Tibial nerve (tissue), 4 donors: ENCODE measurements around the gene RPS5.

Source experiments
- CTCF ChIP-seq, 5 experiments: fragments of 200-600 bp in 3 of 5; fragments of 450-650 bp in 2 of 5; sonication (generic) in 3 of 5; IDR thresholded peaks; one replicate each; pipeline ENCODE4 v1.5.1; 2016 to 2019; ENCODE audit warnings: antibody characterized with exemption in 5 of 5, mild to moderate bottlenecking in 3 of 5, moderate library complexity in 2 of 5
- EP300 ChIP-seq, 2 donors: sonication (generic); formaldehyde crosslinking; IDR thresholded peaks; one replicate each; pipeline ENCODE4 v1.6.1; 2017; ENCODE audit warnings: antibody characterized with exemption in 2 of 2, mild to moderate bottlenecking in 1 of 2
- POLR2A ChIP-seq, 2 donors: fragments of 450-650 bp; IDR thresholded peaks; one replicate each; pipeline ENCODE4 v1.6.1; 2017; ENCODE audit warnings: antibody characterized with exemption in 2 of 2, mild to moderate bottlenecking in 2 of 2, moderate library complexity in 2 of 2

DNA sequence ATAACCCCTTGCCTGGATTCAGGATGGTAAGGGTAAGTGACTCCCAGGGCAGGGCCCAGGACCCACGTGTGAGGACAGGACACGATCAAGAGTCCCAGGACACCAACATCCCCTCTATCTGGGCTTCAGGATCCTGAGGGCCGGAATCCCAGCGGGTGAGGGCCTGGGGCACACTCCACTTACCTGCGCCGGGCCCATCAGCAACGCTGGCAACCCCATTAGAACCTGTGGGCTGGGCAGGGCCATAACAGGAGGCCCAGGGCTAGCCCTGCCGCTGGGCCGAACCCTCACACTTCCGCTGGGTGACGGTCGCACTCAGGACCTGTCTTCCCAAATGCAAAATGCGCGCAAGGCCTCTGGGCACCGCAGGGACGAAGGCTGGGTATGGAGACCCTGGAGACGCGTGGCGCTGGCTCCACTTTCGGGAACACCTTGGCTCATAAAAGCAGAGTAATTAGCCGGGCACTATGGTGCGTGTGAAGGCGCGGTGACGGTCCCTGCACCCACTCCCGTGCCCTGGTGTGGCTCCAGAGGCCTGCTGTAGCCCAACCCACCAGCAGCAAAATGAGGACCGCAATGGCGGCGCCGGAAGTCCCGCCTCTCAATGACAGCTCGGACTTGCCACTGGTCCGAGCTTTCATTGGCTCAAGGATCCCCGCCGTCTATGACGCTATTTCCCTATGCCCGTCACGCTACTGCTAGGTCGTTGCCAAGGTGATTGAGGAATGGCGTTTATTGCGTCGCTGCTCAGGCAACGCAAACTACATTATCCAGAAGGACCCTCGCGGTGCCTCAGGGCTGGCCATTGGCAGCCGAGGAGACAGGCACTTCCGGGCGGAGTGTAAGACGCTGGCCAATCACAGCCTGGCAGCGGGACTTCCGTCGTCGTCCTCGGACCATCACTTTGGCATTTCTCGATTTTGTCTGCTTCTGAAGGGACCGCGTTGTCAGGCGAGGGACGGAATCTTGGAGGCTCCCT is 52.8 kb downstream of the RPS5 start, which contains the start of gene ZNF132:
- TF ChIP-seq CTCF (IDR thresholded peaks at IDR 0.05) (peak in 1 of 5 experiments; percentile 36), POLR2A (IDR thresholded peaks at IDR 0.05) (peak in 1 of 2 donors; percentile 52), EP300 (IDR thresholded peaks at IDR 0.05) (peak; percentile 86 to 96)
